Motor neuron (in vitro differentiated cells): ENCODE measurements around the gene ANKRD23. TPM values are rescaled to one million over a fixed set of nuclear protein-coding genes. Genes with fewer than 3 reads are reported as not detected.

ENCODE experiments used
- ATAC-seq, 8 experiments: fragments of 200-7000 bp; cut with Tn5 transposase; replicated peaks in 6 of 8; 2 replicates each; pipeline ENCODE4 v1.8.0; 2021; ENCODE audit warnings: mild to moderate bottlenecking in 8 of 8, moderate library complexity in 8 of 8
- H3K27ac ChIP-seq, 2 donors: fragments of 250-450 bp; sonication (Bioruptor Pico); 2 replicates each; pipeline ENCODE4 v1.9.0; 2021; ENCODE audit warnings: antibody characterized with exemption in 2 of 2, mild to moderate bottlenecking in 2 of 2, moderate library complexity in 1 of 2
- H3K4me1 ChIP-seq, 2 donors: fragments of 250-450 bp; sonication (Bioruptor Pico); replicated peaks in 1 of 2; 2 replicates each; pipeline ENCODE4 v1.6.1; 2021; ENCODE audit warnings: antibody characterized with exemption in 2 of 2, mild to moderate bottlenecking in 2 of 2, moderate library complexity in 1 of 2
- H3K4me3 ChIP-seq, 5 donors: fragments of 250-450 bp; sonication (Bioruptor Pico); 2 replicates each; pipeline ENCODE4 v1.9.0; 2021; ENCODE audit warnings: antibody characterized with exemption in 5 of 5, mild to moderate bottlenecking in 5 of 5, moderate library complexity in 4 of 5
- WGBS, 10 experiments: fragments of 450-650 bp; shearing (Covaris generic); methylation state at CpG; one replicate each; pipeline ENCODE4 v1.0.0; 2022; 5-methylcytosine and 5-hydroxymethylcytosine counted together
- in situ Hi-C, 9 experiments: fragments of 400-800 bp; cut with MboI; loops; one replicate each; pipeline ENCODE4 v1.15.0; 2021; ENCODE audit warnings: low sequenced_read_pairs in 9 of 9, low pct_unique_long_range_greater_than_20kb in 2 of 9; ENCODE audit not compliant: unreplicated experiment in 9 of 9
- total RNA-seq, 8 experiments: library from RNA; unstranded; fragments of 300-600 nt; gene quantifications; 2 replicates each; pipeline versions ENCODE4 v1.2.3 to v1.2.4, GENCODE V29; 2022

ANKRD23 gene
- total RNA-seq, 8 experiments from 2014 or later: 1.9 to 5.6 (median 3.7) TPM

DNA sequence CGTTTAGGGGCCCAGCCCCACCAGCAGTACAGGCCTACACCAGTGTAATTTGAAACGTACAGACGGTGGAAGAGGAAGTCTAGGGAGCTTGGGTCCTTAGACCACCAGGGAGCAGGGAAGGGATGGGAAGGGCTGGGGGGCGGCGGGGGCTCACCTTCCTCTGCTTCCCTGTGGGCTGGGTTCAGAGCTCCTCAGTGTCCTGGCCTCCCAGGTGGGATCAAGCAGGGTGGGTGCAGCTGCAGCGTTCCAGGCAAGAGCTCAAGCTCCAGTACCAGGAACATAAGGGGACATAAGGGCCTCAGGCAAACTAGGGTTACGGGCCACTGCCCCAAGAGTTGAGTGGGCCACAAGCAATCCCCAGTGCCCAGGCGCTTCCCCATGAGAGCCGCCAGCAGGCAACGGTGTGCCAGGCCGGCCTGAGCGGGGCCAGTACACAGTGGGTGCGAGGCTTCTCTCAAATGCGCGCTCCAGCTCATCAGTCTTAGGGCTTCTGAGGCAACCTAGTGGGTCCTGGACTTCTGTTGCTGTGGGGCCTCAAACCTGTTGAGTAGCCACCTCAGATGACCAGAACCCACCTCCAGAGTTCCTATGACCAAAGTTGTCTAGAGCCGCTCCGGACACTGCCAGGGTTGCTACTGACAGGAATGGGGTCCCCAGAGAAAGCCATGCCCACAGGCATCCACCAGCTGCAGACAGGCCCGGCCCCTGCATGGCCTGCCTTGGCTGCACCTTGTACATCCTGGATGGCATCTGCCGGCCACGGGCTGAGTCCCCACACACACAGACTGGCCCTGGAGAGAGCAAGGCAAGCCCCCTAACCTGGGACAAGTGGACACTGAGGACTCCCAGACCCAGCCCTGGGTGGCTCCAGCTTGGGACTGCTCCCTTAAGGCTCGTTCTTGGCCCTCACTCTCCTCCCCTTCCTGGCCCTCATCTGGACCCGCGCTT is 5.2 kb downstream of the ANKRD23 start:
- Histone ChIP-seq H3K4me1 (no peaks in the 10 kb centered on the region), H3K4me3 (no peak overlapping the region), H3K27ac (no peak overlapping the region)
- 93 to 100% (median 98%) methylated on average over 1 to 7 of the region's 23 CpGs; no CpG with 5 or more reads in 4 of the 10 experiments for WGBS, 10 experiments
- in situ Hi-C loops: no loop called here
- peak in 3 of 8 experiments; percentile 7 to 14 (median 14) for ATAC-seq

DNA sequence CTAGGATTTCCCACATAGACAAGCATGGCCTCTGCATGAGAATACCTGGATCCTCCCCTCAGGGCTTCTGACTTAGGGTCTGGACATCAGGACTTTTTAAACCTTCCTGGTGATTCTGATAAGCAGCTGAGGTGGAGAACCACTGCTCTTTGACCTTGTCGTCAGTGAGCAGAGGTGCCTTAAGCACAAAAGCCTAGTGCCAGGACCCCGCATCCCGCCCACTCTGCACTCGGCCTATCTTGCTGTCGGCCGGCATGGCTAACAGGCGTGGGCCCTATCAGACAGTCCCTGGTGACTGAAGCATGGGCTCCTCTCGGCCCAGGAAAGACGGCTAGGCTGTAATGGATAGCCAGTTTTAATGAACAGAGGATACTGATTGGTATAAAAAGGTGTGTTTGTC is 6.2 kb downstream of the ANKRD23 start:
- no peak overlapping the region for H3K27ac ChIP-seq
- 80 to 100% (median 87%) methylated on average over 2 to 9 of the region's 9 CpGs; no CpG with 5 or more reads in 3 of the 10 experiments for WGBS, 10 experiments
- ATAC-seq: no peak
- in situ Hi-C loops: no loop called here
- no peak overlapping the region for H3K4me3 ChIP-seq
- H3K4me1 ChIP-seq: peaks cover 3 to 10% of the 10 kb centered on the region in 2 donors

DNA sequence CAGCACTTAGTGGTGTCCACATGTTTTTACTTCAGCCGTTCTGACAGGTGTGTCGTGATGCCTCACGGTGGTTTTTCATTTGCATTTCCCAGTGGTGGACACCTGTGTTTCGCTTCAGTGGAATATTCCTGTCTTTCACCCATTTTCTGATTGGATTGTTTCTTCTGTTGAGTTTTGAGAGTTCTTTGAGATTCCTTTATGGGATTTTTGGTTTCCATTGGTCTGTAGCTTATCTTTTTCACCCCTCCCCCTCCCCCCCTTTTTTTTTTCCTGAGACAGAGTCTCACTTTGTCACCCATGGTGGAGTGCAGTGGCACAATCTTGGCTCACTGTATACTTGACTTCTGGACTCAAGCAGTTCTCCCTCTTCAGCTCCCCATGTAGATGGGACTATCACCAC is 8.0 kb downstream of the ANKRD23 start:
- 83 to 100% (median 100%) methylated on average over 1 to 3 of the region's 4 CpGs; no CpG with 5 or more reads in 6 of the 10 experiments for WGBS, 10 experiments
- in situ Hi-C loops: no loop called here
- no peak for ATAC-seq
- Histone ChIP-seq H3K4me3 (no peak overlapping the region), H3K4me1 (peaks cover 13 to 15% of the 10 kb centered on the region in 2 donors), H3K27ac (no peak overlapping the region)

DNA sequence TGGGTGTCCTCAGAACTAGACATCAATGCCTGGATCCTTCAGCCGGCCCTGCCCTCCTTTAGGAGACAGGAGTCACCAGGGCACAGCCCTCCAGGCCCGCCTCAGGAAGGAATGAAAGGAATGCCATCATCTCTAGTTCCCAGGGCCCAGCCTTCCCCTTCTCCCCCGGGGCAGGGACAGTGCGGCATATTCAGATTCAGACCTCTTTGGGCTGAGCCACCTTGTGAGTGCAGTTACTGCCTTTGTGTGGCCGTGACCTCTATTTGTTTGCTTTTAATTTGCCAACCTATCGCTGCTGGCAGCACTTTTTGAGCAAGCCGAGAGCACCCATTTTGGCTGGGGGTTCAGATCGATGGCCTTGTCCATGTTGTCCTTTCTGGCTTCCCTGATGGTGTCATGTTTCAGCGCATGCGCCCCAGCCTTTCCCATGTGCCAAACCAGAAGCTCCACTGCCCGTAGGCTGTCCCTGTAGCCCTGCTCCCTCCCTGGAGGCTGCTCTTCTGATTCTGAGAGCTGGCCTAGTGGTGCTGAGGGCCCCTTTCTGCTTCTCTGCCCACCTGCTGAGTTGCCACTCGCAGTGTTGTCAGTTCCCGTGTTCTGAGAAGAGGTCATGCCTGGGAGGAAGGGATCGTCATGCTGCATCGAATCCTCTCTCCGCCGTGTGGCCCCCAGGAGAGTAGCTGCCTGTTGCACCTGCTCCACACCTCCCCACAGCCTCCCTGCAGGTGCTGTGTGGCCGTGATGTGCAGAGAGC is 10.9 kb downstream of the ANKRD23 start:
- Histone ChIP-seq H3K4me3 (no peak overlapping the region), H3K27ac (peak overlapping the region; percentile 37 to 66), H3K4me1 (peaks cover 13 to 15% of the 10 kb centered on the region in 2 donors)
- ATAC-seq: peak; percentile 75 to 97 (median 87)
- 13 to 60% (median 24%) methylated on average over 2 to 9 of the region's 18 CpGs; no CpG with 5 or more reads in 3 of the 10 experiments for WGBS, 10 experiments
- in situ Hi-C loops: no loop called here

DNA sequence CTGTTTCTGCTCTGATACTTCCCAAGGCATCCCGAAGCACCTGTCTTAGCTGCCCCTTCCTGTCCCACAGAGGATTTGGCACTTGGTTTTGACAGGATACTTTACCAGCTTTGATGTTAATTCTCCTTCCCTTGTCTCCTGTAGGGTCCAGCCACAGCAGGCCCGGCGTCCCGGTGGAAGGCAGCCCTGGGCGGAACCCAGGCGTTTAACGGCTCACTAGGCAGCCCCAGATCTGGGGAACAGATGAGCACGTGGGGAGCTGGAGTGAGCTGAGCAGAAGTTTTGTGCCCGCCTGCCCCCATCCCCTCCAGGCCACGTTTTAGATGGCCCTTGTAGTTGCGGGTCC is 11.4 kb downstream of the ANKRD23 start:
- H3K27ac ChIP-seq: peak overlapping the region; percentile 37 to 66
- peaks cover 13 to 15% of the 10 kb centered on the region in 2 donors for H3K4me1 ChIP-seq
- WGBS, 10 experiments: 40 to 86% (median 60%) methylated on average over 1 to 6 of the region's 11 CpGs; no CpG with 5 or more reads in 7 of the 10 experiments
- ATAC-seq: peak in 2 of 8 experiments; percentile 51 to 61
- no peak overlapping the region for H3K4me3 ChIP-seq
- in situ Hi-C loops: no loop called here

DNA sequence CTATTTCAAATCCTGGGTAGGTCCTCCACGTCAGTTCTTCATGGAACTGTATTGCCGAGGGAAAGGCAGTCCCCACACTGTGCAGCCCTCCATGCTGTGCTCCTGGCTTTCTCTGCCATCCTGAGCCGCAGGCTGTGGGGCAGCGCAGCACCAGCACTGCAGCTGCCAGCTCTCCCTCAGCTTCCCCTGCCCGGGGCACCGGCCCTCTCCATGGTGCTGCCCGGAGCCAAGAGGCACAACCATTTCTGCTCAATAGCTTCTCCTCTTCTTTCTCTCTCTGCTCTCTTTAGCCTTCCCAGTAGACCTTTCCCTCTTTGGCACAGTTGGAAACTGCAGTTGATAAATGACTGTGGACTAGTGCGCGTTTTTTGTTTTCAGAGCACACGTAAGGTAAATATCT is 12.1 kb downstream of the ANKRD23 start:
- H3K4me1 ChIP-seq: peaks cover 13 to 15% of the 10 kb centered on the region in 2 donors
- H3K27ac ChIP-seq: no peak overlapping the region
- 0 to 100% (median 86%) methylated on average over 1 to 4 of the region's 10 CpGs; no CpG with 5 or more reads in 3 of the 10 experiments for WGBS, 10 experiments
- ATAC-seq: peak in 3 of 8 experiments; percentile 20 to 65 (median 21)
- no peak overlapping the region for H3K4me3 ChIP-seq
- in situ Hi-C loops: no loop called here

DNA sequence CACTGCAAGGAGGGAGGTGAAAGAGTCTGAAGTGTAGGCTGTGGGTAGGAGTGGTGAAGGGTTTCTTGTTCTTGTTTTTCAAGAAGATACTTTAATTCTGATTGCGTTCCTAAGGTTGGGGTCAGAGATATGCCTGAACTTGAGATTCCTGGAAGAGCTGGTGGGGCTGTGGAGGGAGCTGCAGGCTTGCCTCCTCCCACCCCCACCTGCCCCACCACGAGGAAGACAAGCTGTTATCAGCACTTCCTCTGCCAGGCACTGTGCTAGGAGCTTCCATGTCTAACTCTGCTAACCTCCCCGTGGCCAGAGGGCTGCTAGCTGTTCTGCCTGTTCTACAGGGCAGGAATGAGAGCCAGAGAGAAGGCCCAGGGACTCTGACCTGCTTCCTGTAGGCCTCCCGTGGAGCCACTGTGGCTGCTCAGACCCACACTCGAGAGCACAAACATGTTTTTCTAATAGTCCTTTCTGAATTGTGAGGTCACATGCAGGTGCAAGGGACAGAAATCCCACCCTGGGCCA is 13.7 kb downstream of the ANKRD23 start:
- no peak overlapping the region for H3K4me3 ChIP-seq
- ATAC-seq: no peak
- WGBS, 10 experiments: 69 to 86% (median 76%) methylated on average over 1 to 4 of the region's 5 CpGs; no CpG with 5 or more reads in 6 of the 10 experiments
- H3K27ac ChIP-seq: no peak overlapping the region
- in situ Hi-C loops: no loop called here
- peaks cover 13 to 15% of the 10 kb centered on the region in 2 donors for H3K4me1 ChIP-seq

DNA sequence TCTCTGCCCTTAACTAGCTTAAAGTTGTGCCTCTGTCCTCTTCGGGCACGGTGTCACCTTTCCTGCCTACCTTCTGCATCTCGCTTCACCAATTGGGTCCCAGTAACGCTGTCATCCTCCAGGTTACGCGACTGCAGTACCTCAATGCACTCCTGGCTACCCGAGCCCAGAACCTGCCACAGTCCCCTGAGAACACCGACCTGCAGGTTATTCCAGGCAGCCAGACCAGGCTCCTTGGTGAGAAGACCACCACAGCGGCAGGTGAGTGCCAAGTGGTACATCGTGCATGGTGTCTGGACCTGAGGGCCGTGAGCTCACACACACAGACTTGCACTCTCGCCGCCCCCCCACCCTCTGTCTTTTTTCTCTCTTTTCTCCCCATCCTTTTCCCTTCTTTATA is 14.9 kb downstream of the ANKRD23 start:
- in situ Hi-C loops: no loop called here
- WGBS, 10 experiments: 97 to 100% (median 100%) methylated on average over 2 to 8 of the region's 13 CpGs; no CpG with 5 or more reads in 5 of the 10 experiments
- Histone ChIP-seq H3K4me1 (peaks cover 13 to 15% of the 10 kb centered on the region in 2 donors), H3K27ac (no peak overlapping the region), H3K4me3 (no peak overlapping the region)
- no peak for ATAC-seq

DNA sequence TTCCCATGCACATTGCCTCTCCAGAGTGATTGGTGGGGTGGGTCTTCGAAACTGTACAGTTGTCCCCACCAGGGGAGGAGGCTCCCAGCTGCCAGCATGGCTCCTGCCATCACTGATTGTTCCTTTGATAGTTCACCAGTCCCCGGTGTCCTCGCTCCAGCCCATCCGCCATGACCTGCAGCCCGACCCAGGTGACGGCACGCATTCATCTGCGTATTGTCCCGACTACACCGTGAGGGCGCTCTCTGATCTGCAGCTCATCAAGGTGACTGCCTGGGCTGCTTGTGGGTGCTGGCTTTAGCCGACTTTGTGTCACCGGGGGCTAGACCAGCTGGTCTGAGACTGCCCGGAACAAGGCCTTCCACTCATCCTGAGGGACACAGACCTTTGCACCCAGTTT is 15.4 kb downstream of the ANKRD23 start:
- Histone ChIP-seq H3K27ac (no peak overlapping the region), H3K4me1 (peaks cover 13 to 14% of the 10 kb centered on the region in 2 donors), H3K4me3 (no peak overlapping the region)
- in situ Hi-C loops: no loop called here
- 87 to 100% (median 99%) methylated on average over 1 to 7 of the region's 14 CpGs; no CpG with 5 or more reads in 6 of the 10 experiments for WGBS, 10 experiments
- ATAC-seq: no peak

DNA sequence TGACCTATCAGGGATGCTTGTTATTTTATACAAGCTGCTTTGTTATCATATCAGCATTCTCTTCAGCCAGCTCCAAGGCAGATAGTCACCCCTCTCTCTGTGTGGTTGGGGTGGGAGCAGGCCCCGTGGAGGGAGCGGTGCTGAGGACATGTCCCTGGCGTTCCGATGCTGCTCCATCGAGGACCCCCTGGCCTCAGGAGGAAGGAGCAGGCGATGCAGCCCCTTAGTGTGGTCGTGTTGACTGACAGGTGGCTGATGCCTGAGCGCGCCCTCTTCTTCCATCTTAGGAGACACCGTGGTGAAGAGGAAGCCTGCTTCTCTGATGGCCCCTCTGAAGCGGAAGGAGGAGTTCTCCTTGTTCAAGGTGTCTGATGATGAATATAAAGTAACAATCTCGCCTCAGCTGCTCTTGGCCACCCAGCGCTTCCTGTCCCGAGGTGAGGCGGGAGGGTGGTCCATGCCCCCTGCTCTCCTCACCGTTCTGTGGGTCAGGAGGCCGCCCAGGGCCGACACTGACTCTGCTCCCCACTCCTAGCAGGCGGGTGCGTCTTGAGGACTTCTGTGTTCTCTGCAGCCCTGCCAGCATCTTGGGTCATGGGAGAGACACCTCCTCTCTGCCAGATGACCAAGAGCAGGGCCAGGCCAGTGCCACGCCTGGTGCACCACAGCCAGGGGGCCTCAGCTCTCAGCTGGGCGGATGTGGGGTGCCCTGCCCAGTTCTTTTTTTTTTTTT is 17.1 kb downstream of the ANKRD23 start:
- 80 to 100% (median 90%) methylated on average over 1 to 3 of the region's 22 CpGs; no CpG with 5 or more reads in 5 of the 10 experiments for whole genome bisulfite sequencing, 10 experiments
- ATAC-seq: no peak
- Histone ChIP-seq H3K4me3 (no peak overlapping the region), H3K27ac (no peak overlapping the region), H3K4me1 (peaks cover 0 to under 1% of the 10 kb centered on the region in 2 donors)
- in situ Hi-C loops: no loop called here

DNA sequence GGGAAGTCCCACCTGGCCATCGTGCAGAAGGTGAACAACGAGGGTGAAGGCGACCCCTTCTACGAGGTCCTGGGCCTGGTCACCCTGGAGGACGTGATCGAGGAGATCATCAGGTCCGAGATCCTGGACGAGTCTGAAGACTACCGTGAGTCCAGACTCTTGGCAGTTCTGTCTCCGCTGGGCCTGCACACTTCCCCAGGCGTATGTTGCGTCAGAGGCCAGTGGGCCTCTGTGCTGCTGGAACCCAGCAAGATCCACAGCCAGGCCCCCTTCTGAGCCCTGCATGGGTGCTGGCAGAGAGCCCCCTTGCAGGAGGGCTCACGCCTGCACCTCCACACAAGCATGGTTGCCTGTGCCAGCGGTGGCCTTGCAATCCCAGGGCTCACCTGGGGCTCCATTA is 18.8 kb downstream of the ANKRD23 start:
- H3K27ac ChIP-seq: no peak overlapping the region
- H3K4me1 ChIP-seq: peaks cover 0 to 11% of the 10 kb centered on the region in 2 donors
- ATAC-seq: no peak
- 88 to 100% (median 94%) methylated on average over 1 to 6 of the region's 14 CpGs; no CpG with 5 or more reads in 4 of the 10 experiments for WGBS, 10 experiments
- no peak overlapping the region for H3K4me3 ChIP-seq
- in situ Hi-C loops: no loop called here

DNA sequence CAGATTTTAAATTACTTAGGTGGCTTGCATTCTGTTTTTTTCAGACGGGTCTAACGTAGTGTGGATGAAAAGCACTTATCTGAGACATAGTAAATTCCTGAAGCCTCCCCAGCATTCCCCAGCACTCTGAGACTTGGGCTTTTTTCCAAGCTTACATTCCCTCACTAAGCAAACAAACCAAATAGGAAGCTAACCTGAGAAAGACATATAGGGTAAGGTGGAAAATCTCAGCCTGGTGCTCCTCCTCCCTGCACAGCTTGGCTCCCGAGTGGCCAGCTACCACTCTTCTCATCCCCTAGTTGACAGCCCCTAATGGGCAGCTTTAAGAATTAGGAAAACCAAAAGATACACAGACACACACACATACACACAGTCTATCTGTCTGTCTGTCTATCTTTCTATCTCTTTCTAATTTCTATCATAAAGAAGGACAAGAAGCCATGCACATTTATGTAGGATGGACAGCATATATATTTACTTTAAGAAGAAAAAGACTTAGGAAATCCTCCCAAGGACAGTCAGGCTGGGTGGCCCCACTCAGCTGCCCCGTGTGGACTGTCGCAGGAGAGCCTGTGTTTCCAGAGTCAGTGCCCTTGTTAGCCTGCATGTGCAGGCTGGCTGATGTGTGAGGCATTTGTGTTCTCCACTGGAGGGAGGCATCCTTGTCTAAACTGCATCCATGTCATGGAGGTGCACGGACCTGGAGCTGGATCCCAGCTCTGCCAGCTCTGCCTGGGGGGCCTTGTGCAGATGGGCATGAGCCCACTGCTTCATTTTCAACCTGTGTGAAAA is 19.5 kb downstream of the ANKRD23 start:
- 58 to 100% (median 90%) methylated on average over 1 to 4 of the region's 6 CpGs; no CpG with 5 or more reads in 4 of the 10 experiments for WGBS, 10 experiments
- in situ Hi-C loops: no loop called here
- ATAC-seq: peak in 2 of 8 experiments; percentile 32 to 45
- no peak overlapping the region for H3K4me3 ChIP-seq
- H3K27ac ChIP-seq: no peak overlapping the region
- H3K4me1 ChIP-seq: peaks cover 0 to 17% of the 10 kb centered on the region in 2 donors
